Stimulated activated naive CD8-positive, alpha-beta T cell treated with anti-CD3 and anti-CD28 coated beads, Interleukin-15, Interleukin-2, amounts not matched to agents 100 U/mL and 50 U/mL, for 24 hours (primary cell): Measurements from ENCODE around the gene GNAQ.

Source experiments
- ATAC-seq: fragments of 150-1000 bp; cut with Tn5 transposase; one replicate; pipeline ENCODE4 v1.10.0; 2021
- DNase-seq: peaks from one replicate; pipeline ENCODE4 v3.0.0; 2021

The GNAQ gene

GRCh38 chr9:77974434-77974833, 57.2 kb downstream of the GNAQ start:
- ATAC-seq = no peak
- no peak for DNase-seq

- ATAC-seq (no peak), DNase-seq (no peak)
These were observed 62.5 kb downstream of the GNAQ start for GRCh38 chr9:77969083-77969482.

GRCh38 chr9:77968506-77968905, 63.1 kb downstream of the GNAQ start:
- no peak for ATAC-seq
- DNase-seq = no peak

GRCh38 chr9:77966718-77967117, 64.9 kb downstream of the GNAQ start:
- ATAC-seq = no peak

GRCh38 chr9:77965445-77966123, 66.0 kb downstream of the GNAQ start:
- ATAC-seq = no peak

More at GRCh38 chr9:77966718-77967117, 64.9 kb downstream of the GNAQ start:
- no peak for DNase-seq

GRCh38 chr9:77964258-77964657, 67.4 kb downstream of the GNAQ start:
- no peak for DNase-seq
- no peak for ATAC-seq

More at GRCh38 chr9:77965445-77966123, 66.0 kb downstream of the GNAQ start:
- DNase-seq = no peak

- ATAC-seq (no peak), DNase-seq (no peak)
These were observed 70.1 kb downstream of the GNAQ start for GRCh38 chr9:77961541-77961940.

- no peak for DNase-seq
- ATAC-seq = no peak
These were observed 71.1 kb downstream of the GNAQ start for GRCh38 chr9:77960356-77961153.

- ATAC-seq (no peak), DNase-seq (no peak)
These were observed 71.8 kb downstream of the GNAQ start for GRCh38 chr9:77959803-77960202.

- no peak for ATAC-seq
- DNase-seq = no peak
These were observed 74.0 kb downstream of the GNAQ start for GRCh38 chr9:77957652-77958051.

GRCh38 chr9:77956555-77956954, 75.1 kb downstream of the GNAQ start:
- DNase-seq (no peak), ATAC-seq (no peak)

GRCh38 chr9:77954666-77955015, 77.0 kb downstream of the GNAQ start:
- no peak for DNase-seq
- ATAC-seq = no peak

GRCh38 chr9:77954013-77954665, 77.5 kb downstream of the GNAQ start:
- DNase-seq = no peak

GRCh38 chr9:77953590-77953989, 78.0 kb downstream of the GNAQ start:
- ATAC-seq = no peak
- DNase-seq = no peak

More at GRCh38 chr9:77954013-77954665, 77.5 kb downstream of the GNAQ start:
- no peak for ATAC-seq

- ATAC-seq (no peak), DNase-seq (no peak)
These were observed 78.8 kb downstream of the GNAQ start for GRCh38 chr9:77952635-77953328.

- ATAC-seq (no peak), DNase-seq (no peak)
These were observed 80.2 kb downstream of the GNAQ start for GRCh38 chr9:77951369-77951768.

- DNase-seq = no peak
These were observed 81.7 kb downstream of the GNAQ start for GRCh38 chr9:77949751-77950436.

GRCh38 chr9:77947651-77948050, 84.0 kb downstream of the GNAQ start:
- ATAC-seq (no peak), DNase-seq (no peak)

More at GRCh38 chr9:77949751-77950436, 81.7 kb downstream of the GNAQ start:
- no peak for ATAC-seq

GRCh38 chr9:77946969-77947620, 84.5 kb downstream of the GNAQ start:
- DNase-seq = no peak

GRCh38 chr9:77946296-77946695, 85.3 kb downstream of the GNAQ start:
- DNase-seq (no peak), ATAC-seq (no peak)

More at GRCh38 chr9:77946969-77947620, 84.5 kb downstream of the GNAQ start:
- ATAC-seq = no peak

GRCh38 chr9:77945798-77946197, 85.8 kb downstream of the GNAQ start:
- ATAC-seq (no peak), DNase-seq (no peak)
